ENCODE results near the gene SNX12. TPM values are rescaled to one million over a fixed set of nuclear protein-coding genes. Genes with fewer than 3 reads are reported as not detected.

Gene SNX12
- total and polyA plus RNA-seq, 2 experiments from 2014 or later = 28.5 to 75.3 TPM

GRCh38 chrX:71117358-71117757, 49.2 kb upstream of the SNX12 start:
- H4K20me1 ChIP-seq (replicated peaks; ENCODE audit: insufficient read depth) = 0 out of 2 replicates have a peak, but pooled peaks cover 4% of the 10 kb centered on the region
- DNase-seq (ENCODE audit: low spot score) (no peak), ATAC-seq (no peak)
- Mint-ChIP-seq H3K27ac (no peak overlapping the region), H3K9me3 (no peaks in the 10 kb centered on the region), H3K4me3 (no peak overlapping the region; the same call in 2 of the 3 replicates), H3K36me3 (ENCODE audit: low read depth) (peaks cover 27% of the 10 kb centered on the region), H3K27me3 (ENCODE audit: insufficient read depth, low read depth, poor library complexity) (no peaks in the 10 kb centered on the region), H3K4me1 (no peaks in the 10 kb centered on the region; the same call in 2 of the 3 replicates)
- peaks cover 35% of the 10 kb centered on the region for H3K27me3 ChIP-seq (ENCODE audit: insufficient read depth)
- TF ChIP-seq CREB1 (CRISPR knock-in tag; IDR thresholded peaks at IDR 0.05; ENCODE audit: low read depth) (no peak), EZH2 (IDR thresholded peaks at IDR 0.05; ENCODE audit: low read depth, unreplicated experiment) (no peak), ZNF114 (CRISPR knock-in tag; IDR thresholded peaks at IDR 0.05) (no peak), ZNF331 (CRISPR knock-in tag; IDR thresholded peaks at IDR 0.05; ENCODE audit: low read depth) (no peak), POLR2AphosphoS5 (IDR thresholded peaks at IDR 0.05; ENCODE audit: low read depth) (no peak), NANOG (IDR thresholded peaks at IDR 0.05; ENCODE audit: borderline replicate concordance) (no peak), JUNB (IDR thresholded peaks at IDR 0.05; ENCODE audit: unreplicated experiment) (no peak), ETS1 (IDR thresholded peaks at IDR 0.05) (no peak), EZH2phosphoT487 (IDR thresholded peaks at IDR 0.05; ENCODE audit: unreplicated experiment) (no peak), STAT1 (IDR thresholded peaks at IDR 0.05; ENCODE audit: unreplicated experiment) (no peak), ZNF462 (CRISPR knock-in tag; IDR thresholded peaks at IDR 0.05) (no peak), CTCF (conservative IDR thresholded peaks at IDR 0.05; ENCODE audit: low read depth in 2 of 2) (no peak), REST (IDR thresholded peaks at IDR 0.05; ENCODE audit: unreplicated experiment) (no peak)
- H3F3A ChIP-seq (replicated peaks; ENCODE audit: low read depth) = peaks cover 5% of the 10 kb centered on the region; the same call in 1 of the 2 replicates
- no peaks in the 10 kb centered on the region for H3K79me2 ChIP-seq (replicated peaks; ENCODE audit: insufficient read depth)
- H3K4me1 ChIP-seq (ENCODE audit: insufficient read depth) = 0 out of 2 replicates have a peak, but pooled peaks cover 5% of the 10 kb centered on the region
- no peaks in the 10 kb centered on the region for H3K36me3 ChIP-seq (ENCODE audit: insufficient read depth)
- no peaks in the 10 kb centered on the region for H3K9me2 ChIP-seq (ENCODE audit: insufficient read depth)
- no peak overlapping the region for H3K27ac ChIP-seq (ENCODE audit: low read depth)
- H3K4me3 ChIP-seq = peak overlapping the region; percentile 70; the same call in 1 of the 2 replicates
- no peak overlapping the region for H2AFZ ChIP-seq
- peak overlapping the region; percentile 82 for H3K4me2 ChIP-seq
